HAP-1 (cell line): ENCODE data around the gene GRIA4.

Experiments
- DNase-seq, 2 experiments: peaks; one replicate each; pipeline ENCODE4 v3.0.0-alpha.2; 2016 to 2020; ENCODE audit warnings: low spot score in 2 of 2
- H3K27me3 ChIP-seq: fragments of 250-450 bp; sonication (Bioruptor Pico); 2 replicates; pipeline ENCODE4 v1.5.1; 2020; ENCODE audit warnings: low read depth, mild to moderate bottlenecking, moderate library complexity
- H3K36me3 ChIP-seq: fragments of 250-450 bp; sonication (Bioruptor Pico); replicated peaks from 2 replicates; pipeline ENCODE4 v1.5.1; 2020; ENCODE audit warnings: mild to moderate bottlenecking
- H3K4me1 ChIP-seq: fragments of 250-450 bp; sonication (Bioruptor Pico); 2 replicates; pipeline ENCODE4 v1.5.1; 2020; ENCODE audit warnings: mild to moderate bottlenecking
- H3K4me3 ChIP-seq: fragments of 250-450 bp; sonication (Bioruptor Pico); 2 replicates; pipeline ENCODE4 v1.5.1; 2020; ENCODE audit warnings: mild to moderate bottlenecking, moderate library complexity
- H3K9me3 ChIP-seq: fragments of 250-450 bp; sonication (Bioruptor Pico); 2 replicates; pipeline ENCODE4 v1.5.1; 2020; ENCODE audit warnings: mild to moderate bottlenecking, moderate library complexity
- in situ Hi-C: fragments of 300-500 bp; cut with MboI; formaldehyde crosslinking; loops from 3 replicates; pipeline ENCODE4 v1.14.3; 2020; ENCODE audit warnings: low sequenced_read_pairs, inconsistent platforms, mixed read lengths

Gene GRIA4

GRCh38 chr11:106017093-106017492 lies 407.2 kb downstream of the GRIA4 start:
- Histone ChIP-seq H3K4me3 (no peak overlapping the region), H3K4me1 (peaks cover 26% of the 10 kb centered on the region), H3K9me3 (no peaks in the 10 kb centered on the region), H3K36me3 (no peaks in the 10 kb centered on the region), H3K27me3 (no peaks in the 10 kb centered on the region)
- DNase-seq: no peak
- in situ Hi-C loops: no loop called here

- Histone ChIP-seq H3K36me3 (no peaks in the 10 kb centered on the region), H3K9me3 (no peaks in the 10 kb centered on the region), H3K4me3 (peak overlapping the region; percentile 84), H3K4me1 (peaks cover 19% of the 10 kb centered on the region), H3K27me3 (no peaks in the 10 kb centered on the region; the same call in 1 of the 2 replicates)
- no peak for DNase-seq
- in situ Hi-C loops: no loop called here
These were observed 411.5 kb downstream of the GRIA4 start for GRCh38 chr11:106021181-106021966.

GRCh38 chr11:106021967-106022794 lies 412.3 kb downstream of the GRIA4 start, which contains the start of gene MSANTD4:
Gene MSANTD4, minus strand, starts transcription at chr11:106022240. Its CDS starts 11,323 bp downstream, at chr11:106010917.
- Histone ChIP-seq H3K4me3 (peak within 1 kb of the TSS; percentile 84), H3K4me1 (peaks cover 17% of the 10 kb centered on the region), H3K36me3 (no peaks in the 10 kb centered on the region), H3K9me3 (no peaks in the 10 kb centered on the region), H3K27me3 (no peaks in the 10 kb centered on the region; the same call in 1 of the 2 replicates)
- in situ Hi-C loops: no loop called here
- peak; percentile 97 to 98 for DNase-seq

GRCh38 chr11:106022795-106023275 lies 413.0 kb downstream of the GRIA4 start:
- no peaks in the 10 kb centered on the region for H3K36me3 ChIP-seq
- no peak for DNase-seq
- in situ Hi-C loops: no loop called here
- peaks cover 17% of the 10 kb centered on the region for H3K4me1 ChIP-seq
- H3K27me3 ChIP-seq: no peaks in the 10 kb centered on the region; the same call in 1 of the 2 replicates
- peak overlapping the region; percentile 84 for H3K4me3 ChIP-seq
- no peaks in the 10 kb centered on the region for H3K9me3 ChIP-seq

GRCh38 chr11:106030609-106031008 lies 420.7 kb downstream of the GRIA4 start:
- in situ Hi-C loops: no loop called here
- H3K4me3 ChIP-seq: no peak overlapping the region
- H3K36me3 ChIP-seq: no peaks in the 10 kb centered on the region
- DNase-seq: no peak
- no peaks in the 10 kb centered on the region; the same call in 1 of the 2 replicates for H3K27me3 ChIP-seq
- H3K4me1 ChIP-seq: no peaks in the 10 kb centered on the region; the same call in 1 of the 2 replicates
- H3K9me3 ChIP-seq: no peaks in the 10 kb centered on the region

GRCh38 chr11:106031202-106031810 lies 421.4 kb downstream of the GRIA4 start:
- no peaks in the 10 kb centered on the region for H3K27me3 ChIP-seq
- H3K4me3 ChIP-seq: no peak overlapping the region
- no peak for DNase-seq
- H3K4me1 ChIP-seq: no peaks in the 10 kb centered on the region; the same call in 1 of the 2 replicates
- in situ Hi-C loops: no loop called here
- H3K9me3 ChIP-seq: no peaks in the 10 kb centered on the region
- no peaks in the 10 kb centered on the region for H3K36me3 ChIP-seq
